Neural crest cell (in vitro differentiated cells): ENCODE measurements around the gene RAB11FIP3. TPM values are rescaled to one million over a fixed set of nuclear protein-coding genes. Genes with fewer than 3 reads are reported as not detected.
A peak's percentile ranks its signal among the peaks of the same experiment; 100 is the strongest.

ENCODE experiments used
- DNase-seq: peaks from one replicate; pipeline ENCODE4 v3.0.0; 2021; ENCODE audit warnings: low read depth, mixed read lengths, low spot score
- H3K27ac Mint-ChIP-seq: one replicate; pipeline ENCODE4 v1.8.0; 2021; ENCODE audit warnings: mild to moderate bottlenecking, mixed read lengths; ENCODE audit not compliant: unreplicated experiment
- H3K27me3 Mint-ChIP-seq: 2 replicates; pipeline ENCODE4 v1.8.0; 2021; ENCODE audit warnings: low read depth, mild to moderate bottlenecking, mixed read lengths
- H3K36me3 Mint-ChIP-seq: 2 replicates; pipeline ENCODE4 v1.8.0; 2021; ENCODE audit warnings: low read depth, mild to moderate bottlenecking, mixed read lengths
- H3K4me1 Mint-ChIP-seq: 2 replicates; pipeline ENCODE4 v1.8.0; 2021; ENCODE audit warnings: mixed read lengths
- H3K4me3 Mint-ChIP-seq: one replicate; pipeline ENCODE4 v1.8.0; 2021; ENCODE audit warnings: mild to moderate bottlenecking, mixed read lengths
- H3K9me3 Mint-ChIP-seq: 2 replicates; pipeline ENCODE4 v1.8.0; 2021; ENCODE audit warnings: mixed read lengths
- CTCF ChIP-seq: fragments of 200-600 bp; sonication (generic); conservative IDR thresholded peaks from 2 replicates; pipeline ENCODE4 v1.5.0; 2021; ENCODE audit warnings: antibody characterized with exemption, mild to moderate bottlenecking
- total RNA-seq: library from RNA; stranded (reverse); gene quantifications from 2 replicates; pipeline ENCODE4 v1.2.1, GENCODE V29; 2021

The RAB11FIP3 gene
- total RNA-seq, 1 donor from 2014 or later: 72.2 TPM

GRCh38 chr16:389352-389751 is 36.1 kb upstream of the RAB11FIP3 start:
- Mint-ChIP-seq H3K36me3 (peaks cover 2% of the 10 kb centered on the region), H3K27ac (no peak overlapping the region), H3K27me3 (peaks cover 4% of the 10 kb centered on the region), H3K4me1 (peaks cover 25% of the 10 kb centered on the region), H3K9me3 (peaks cover 2% of the 10 kb centered on the region), H3K4me3 (no peak overlapping the region)
- TF ChIP-seq CTCF: no peak
- no peak for DNase-seq

DNA sequence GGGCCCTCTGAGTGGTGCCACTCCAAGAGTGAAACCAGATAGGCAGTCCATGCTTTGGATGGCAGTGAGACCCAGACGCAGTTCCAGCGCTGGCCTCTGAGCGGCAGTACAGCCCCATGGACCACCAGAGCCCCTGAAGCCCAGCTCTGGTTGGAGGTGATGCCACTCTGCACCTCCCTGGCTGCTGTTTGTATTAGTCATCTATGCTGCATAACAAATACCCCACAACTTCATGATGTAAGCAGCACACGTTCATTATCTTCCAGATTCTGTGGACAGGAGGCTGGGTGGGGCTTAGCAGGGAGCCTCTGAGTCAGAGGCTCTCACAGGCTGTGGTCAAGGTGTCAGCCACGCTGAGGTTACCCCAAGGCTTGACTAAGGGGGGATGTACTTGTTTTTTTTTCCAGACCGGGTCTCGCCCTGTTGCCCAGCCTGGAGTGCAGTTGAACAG is 33.5 kb upstream of the RAB11FIP3 start:
- peaks cover 9% of the 10 kb centered on the region for H3K27me3 Mint-ChIP-seq
- H3K4me1 Mint-ChIP-seq: peaks cover 28% of the 10 kb centered on the region
- H3K36me3 Mint-ChIP-seq: peaks cover 2% of the 10 kb centered on the region
- peak overlapping the region; percentile 80 for H3K4me3 Mint-ChIP-seq
- peak; percentile 79 for DNase-seq
- peak; percentile 76 for TF ChIP-seq CTCF
- peaks cover 2% of the 10 kb centered on the region for H3K9me3 Mint-ChIP-seq
- no peak overlapping the region for H3K27ac Mint-ChIP-seq

DNA sequence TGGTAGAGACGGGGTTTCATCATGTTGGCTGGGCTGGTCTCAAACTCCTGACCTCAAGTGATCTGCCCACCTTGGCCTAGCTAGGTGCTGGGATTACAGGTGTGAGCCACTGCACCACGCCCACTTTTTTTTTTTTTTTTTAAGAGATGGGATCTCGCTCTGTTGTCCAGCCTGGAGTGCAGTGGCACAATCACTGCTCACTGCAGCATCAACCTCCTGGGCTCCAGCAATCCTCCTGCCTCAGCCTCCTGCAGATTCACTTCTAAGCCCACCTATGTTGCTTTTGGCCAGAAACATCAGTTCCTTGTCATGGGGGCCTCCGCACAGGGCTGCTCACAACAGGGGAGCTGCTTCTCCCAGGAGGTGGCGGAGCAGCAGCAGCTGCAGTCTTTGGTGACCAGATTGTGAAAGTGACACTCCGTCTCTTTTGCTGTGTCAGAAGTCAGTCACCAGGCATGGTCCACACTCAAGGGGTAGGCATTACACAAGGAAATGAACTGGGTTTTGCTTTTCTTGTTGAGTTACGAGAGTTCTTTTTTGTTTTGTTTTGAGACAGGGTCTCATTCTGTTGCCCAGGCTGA is 32.9 kb upstream of the RAB11FIP3 start:
- DNase-seq: no peak
- Mint-ChIP-seq H3K4me1 (peaks cover 25% of the 10 kb centered on the region), H3K9me3 (peaks cover 2% of the 10 kb centered on the region), H3K27me3 (peaks cover 9% of the 10 kb centered on the region), H3K27ac (no peak overlapping the region), H3K4me3 (peak overlapping the region; percentile 80), H3K36me3 (peaks cover 2% of the 10 kb centered on the region)
- no peak for TF ChIP-seq CTCF

GRCh38 chr16:396199-396598 is 29.2 kb upstream of the RAB11FIP3 start:
- Mint-ChIP-seq H3K9me3 (peaks cover 2% of the 10 kb centered on the region), H3K36me3 (peaks cover 2% of the 10 kb centered on the region), H3K27me3 (peaks cover 6% of the 10 kb centered on the region), H3K4me1 (peaks cover 21% of the 10 kb centered on the region), H3K27ac (peak overlapping the region; percentile 40), H3K4me3 (peak overlapping the region; percentile 96)
- DNase-seq: no peak
- no peak for TF ChIP-seq CTCF

GRCh38 chr16:396605-397004 is 28.8 kb upstream of the RAB11FIP3 start:
- peaks cover 2% of the 10 kb centered on the region for H3K36me3 Mint-ChIP-seq
- TF ChIP-seq CTCF: no peak
- H3K27ac Mint-ChIP-seq: peak overlapping the region; percentile 98
- H3K9me3 Mint-ChIP-seq: peaks cover 2% of the 10 kb centered on the region
- peaks cover 21% of the 10 kb centered on the region for H3K4me1 Mint-ChIP-seq
- peak; percentile 44 for DNase-seq
- H3K27me3 Mint-ChIP-seq: peaks cover 6% of the 10 kb centered on the region
- H3K4me3 Mint-ChIP-seq: peak overlapping the region; percentile 96
